Left lung (tissue), 10 donors: Measurements from ENCODE around the gene LRRC49. TPM values are rescaled to one million over a fixed set of nuclear protein-coding genes. Genes with fewer than 3 reads are reported as not detected.
"Not testable (repeated sequence)": the region's sequence is repeated elsewhere in the genome, so short reads cannot be mapped to it uniquely, and the experiment has no call there.

Experiments used
- ATAC-seq: fragments of 200-7000 bp; cut with Tn5 transposase; one replicate; pipeline ENCODE4 v1.9.1; 2020; ENCODE audit warnings: moderate library complexity
- DNase-seq, 4 donors: peaks; one replicate each; pipeline ENCODE4 v3.0.0-alpha.2; 2013 to 2020
- H3K27ac ChIP-seq, 2 donors: fragments of 200-600 bp; sonication (generic) in 1 of 2; one replicate each; pipeline versions ENCODE4 v1.5.0 to v1.8.0; 2020 to 2021
- H3K27me3 ChIP-seq, 2 donors: fragments of 200-600 bp; sonication (generic) in 1 of 2; one replicate each; pipeline versions ENCODE4 v1.5.0 to v1.8.0; 2020 to 2021
- H3K36me3 ChIP-seq, 2 donors: fragments of 200-600 bp; sonication (generic) in 1 of 2; one replicate each; pipeline versions ENCODE4 v1.5.0 to v1.8.0; 2020 to 2021
- H3K4me1 ChIP-seq, 2 donors: fragments of 200-600 bp; one replicate each; pipeline ENCODE4 v1.8.0; 2021
- H3K4me3 ChIP-seq, 2 donors: fragments of 200-600 bp; sonication (generic) in 1 of 2; one replicate each; pipeline versions ENCODE4 v1.5.0 to v1.8.0; 2020 to 2021; ENCODE audit warnings: mild to moderate bottlenecking in 1 of 2
- H3K9me3 ChIP-seq, 2 donors: fragments of 200-600 bp; sonication (generic) in 1 of 2; one replicate each; pipeline versions ENCODE4 v1.5.0 to v1.8.0; 2020 to 2021
- intact Hi-C, 2 donors: fragments of 100-400 bp; cut with DNase I; formaldehyde crosslinking; loops; one replicate each; pipeline versions ENCODE4 v1.11.2 to v1.14.2; 2022
- polyA plus RNA-seq, 6 donors: library from polyadenylated mRNA; unstranded; fragments of 120-200 nt; gene quantifications; one replicate each; pipeline ENCODE4 v1.2.1, GENCODE V29; 2013; ENCODE audit not compliant: insufficient read length in 6 of 6
- total RNA-seq, 2 donors: library from RNA; stranded (reverse); fragmentation: NEBNext Ultra II Directional; extraction: Animal tissue kit (Norgen Biotek cat#: 25700); gene quantifications; one replicate each; pipeline ENCODE4 v1.2.1, GENCODE V29; 2021
- TF ChIP-seq, protein P1 (sequence below), 2 donors: fragments of 200-600 bp; sonication (generic) in 1 of 2; IDR thresholded peaks; one replicate each; pipeline versions ENCODE4 v1.5.0 to v1.8.0; 2021; ENCODE audit warnings: antibody characterized with exemption in 2 of 2
- donor health status: DM: no; HTN: yes; CAD: no.
- donor health status: DM: no; HTN: no; CAD: no.

The LRRC49 gene
- total and polyA plus RNA-seq, 8 donors = 4.2 to 24.1 (median 19.4) TPM

DNA sequence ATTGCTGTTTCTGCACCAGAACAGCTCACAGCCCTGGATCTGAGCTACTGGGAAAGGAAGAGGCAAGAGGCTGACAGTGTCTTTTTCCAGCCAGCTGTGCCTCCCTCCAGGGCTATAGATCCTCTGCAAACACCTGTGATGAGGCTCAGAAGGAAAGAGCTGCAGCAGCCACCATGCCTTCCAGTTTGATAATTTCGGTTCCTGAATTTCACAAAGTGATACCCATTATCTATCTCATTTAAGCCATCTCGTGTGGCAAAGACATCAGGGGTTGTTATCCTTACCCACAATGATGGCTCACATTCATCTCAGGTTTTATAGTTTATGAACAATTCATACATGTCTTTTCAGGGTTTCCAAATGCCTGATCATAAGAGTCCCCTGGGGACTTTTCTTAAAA, 36.9 kb upstream of the LRRC49 start:
- intact Hi-C loops = no loop called here
- H3K27ac ChIP-seq = peak overlapping the region; percentile 43 to 67
- no peak for DNase-seq
- H3K27me3 ChIP-seq = peaks cover 21 to 50% of the 10 kb centered on the region in 2 donors
- H3K36me3 ChIP-seq = no peaks in the 10 kb centered on the region
- no peak for ATAC-seq
- no peak overlapping the region for H3K4me3 ChIP-seq
- TF ChIP-seq, protein P1, sequence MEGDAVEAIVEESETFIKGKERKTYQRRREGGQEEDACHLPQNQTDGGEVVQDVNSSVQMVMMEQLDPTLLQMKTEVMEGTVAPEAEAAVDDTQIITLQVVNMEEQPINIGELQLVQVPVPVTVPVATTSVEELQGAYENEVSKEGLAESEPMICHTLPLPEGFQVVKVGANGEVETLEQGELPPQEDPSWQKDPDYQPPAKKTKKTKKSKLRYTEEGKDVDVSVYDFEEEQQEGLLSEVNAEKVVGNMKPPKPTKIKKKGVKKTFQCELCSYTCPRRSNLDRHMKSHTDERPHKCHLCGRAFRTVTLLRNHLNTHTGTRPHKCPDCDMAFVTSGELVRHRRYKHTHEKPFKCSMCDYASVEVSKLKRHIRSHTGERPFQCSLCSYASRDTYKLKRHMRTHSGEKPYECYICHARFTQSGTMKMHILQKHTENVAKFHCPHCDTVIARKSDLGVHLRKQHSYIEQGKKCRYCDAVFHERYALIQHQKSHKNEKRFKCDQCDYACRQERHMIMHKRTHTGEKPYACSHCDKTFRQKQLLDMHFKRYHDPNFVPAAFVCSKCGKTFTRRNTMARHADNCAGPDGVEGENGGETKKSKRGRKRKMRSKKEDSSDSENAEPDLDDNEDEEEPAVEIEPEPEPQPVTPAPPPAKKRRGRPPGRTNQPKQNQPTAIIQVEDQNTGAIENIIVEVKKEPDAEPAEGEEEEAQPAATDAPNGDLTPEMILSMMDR (IDR thresholded peaks at IDR 0.05) = no peak
- no peaks in the 10 kb centered on the region for H3K9me3 ChIP-seq
- peaks cover 0 to 11% of the 10 kb centered on the region in 2 donors for H3K4me1 ChIP-seq

DNA sequence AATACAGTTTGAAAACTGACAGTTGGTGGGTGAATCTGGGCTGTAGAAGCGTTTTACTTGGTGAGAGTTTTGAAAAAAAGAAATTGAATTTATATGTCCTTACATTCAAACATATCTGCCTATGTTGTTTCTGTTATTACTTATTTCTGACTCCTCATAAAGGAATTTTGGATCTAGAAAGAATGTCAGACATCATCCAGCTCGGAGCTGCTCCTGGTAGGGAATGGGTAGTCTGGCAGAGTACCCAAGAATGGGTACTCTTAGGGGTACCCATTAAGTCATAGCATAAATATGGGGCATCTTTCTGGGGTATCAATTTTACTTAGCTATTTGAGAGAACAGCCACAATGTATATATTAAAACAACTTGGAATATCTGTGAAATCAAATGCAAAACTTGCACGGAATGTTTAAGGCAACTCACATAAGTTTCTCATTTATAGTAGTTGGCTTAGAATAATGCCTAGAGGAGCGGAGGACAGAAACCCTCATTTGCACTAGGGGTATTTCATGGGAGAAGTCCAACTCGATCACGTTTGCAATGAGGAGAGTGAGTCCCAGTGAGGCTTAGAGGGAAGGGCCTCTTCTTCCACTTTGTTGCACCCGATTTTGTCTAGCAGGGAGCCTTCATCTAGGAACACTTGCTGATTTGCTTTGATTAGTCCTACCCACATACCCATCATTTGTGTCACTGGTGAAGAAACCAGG, 36.3 kb upstream of the LRRC49 start:
- intact Hi-C loops = no loop called here
- Histone ChIP-seq H3K27me3 (peaks cover 21 to 49% of the 10 kb centered on the region in 2 donors), H3K27ac (peak overlapping the region; percentile 43 to 67), H3K4me3 (no peak overlapping the region), H3K9me3 (no peaks in the 10 kb centered on the region), H3K4me1 (peaks cover 0 to 11% of the 10 kb centered on the region in 2 donors), H3K36me3 (no peaks in the 10 kb centered on the region)
- DNase-seq = no peak
- TF ChIP-seq, protein P1 (IDR thresholded peaks at IDR 0.05) = no peak
- no peak for ATAC-seq

DNA sequence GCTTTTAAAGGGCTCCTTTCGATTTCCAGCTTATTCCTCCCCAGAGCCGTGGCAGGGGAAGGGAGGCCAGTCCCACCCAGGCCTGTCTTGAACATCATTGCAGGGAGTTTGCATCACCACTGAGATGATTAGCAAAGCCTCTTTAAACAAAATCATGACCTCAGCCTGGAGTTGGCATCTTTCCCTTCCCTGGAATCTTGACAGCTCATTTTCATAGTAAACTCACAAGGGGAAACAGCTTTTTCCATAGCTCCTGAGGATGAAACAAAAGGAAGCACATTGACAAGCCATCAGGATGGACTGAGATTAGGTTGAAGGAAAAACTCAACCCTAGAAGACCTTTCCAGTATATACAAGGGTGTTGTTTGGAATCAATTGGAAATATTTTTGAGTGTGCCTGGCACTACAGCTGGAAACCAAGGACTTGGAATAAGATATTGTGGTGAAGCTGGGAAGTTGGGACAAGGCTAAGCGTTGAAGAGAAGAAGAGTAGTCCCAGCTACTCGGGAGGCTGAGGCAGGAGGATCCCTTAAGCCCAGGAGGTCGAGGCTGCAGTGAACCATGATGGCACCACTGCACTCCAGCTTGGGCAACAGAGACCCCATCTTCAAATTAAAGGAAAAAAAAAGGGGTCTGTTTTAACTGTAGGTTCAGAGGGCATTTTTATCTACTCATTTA, 35.6 kb upstream of the LRRC49 start:
- Histone ChIP-seq H3K36me3 (no peaks in the 10 kb centered on the region), H3K4me1 (peaks cover 0 to 11% of the 10 kb centered on the region in 2 donors), H3K4me3 (no peak overlapping the region), H3K27ac (peak overlapping the region; percentile 53 to 67), H3K27me3 (peaks cover 21 to 42% of the 10 kb centered on the region in 2 donors), H3K9me3 (no peaks in the 10 kb centered on the region)
- TF ChIP-seq, protein P1 (IDR thresholded peaks at IDR 0.05) = no peak
- ATAC-seq (peak; percentile 54), DNase-seq (peak in 3 of 4 donors; percentile 46 to 94 (median 90))
- intact Hi-C loops = no loop called here

DNA sequence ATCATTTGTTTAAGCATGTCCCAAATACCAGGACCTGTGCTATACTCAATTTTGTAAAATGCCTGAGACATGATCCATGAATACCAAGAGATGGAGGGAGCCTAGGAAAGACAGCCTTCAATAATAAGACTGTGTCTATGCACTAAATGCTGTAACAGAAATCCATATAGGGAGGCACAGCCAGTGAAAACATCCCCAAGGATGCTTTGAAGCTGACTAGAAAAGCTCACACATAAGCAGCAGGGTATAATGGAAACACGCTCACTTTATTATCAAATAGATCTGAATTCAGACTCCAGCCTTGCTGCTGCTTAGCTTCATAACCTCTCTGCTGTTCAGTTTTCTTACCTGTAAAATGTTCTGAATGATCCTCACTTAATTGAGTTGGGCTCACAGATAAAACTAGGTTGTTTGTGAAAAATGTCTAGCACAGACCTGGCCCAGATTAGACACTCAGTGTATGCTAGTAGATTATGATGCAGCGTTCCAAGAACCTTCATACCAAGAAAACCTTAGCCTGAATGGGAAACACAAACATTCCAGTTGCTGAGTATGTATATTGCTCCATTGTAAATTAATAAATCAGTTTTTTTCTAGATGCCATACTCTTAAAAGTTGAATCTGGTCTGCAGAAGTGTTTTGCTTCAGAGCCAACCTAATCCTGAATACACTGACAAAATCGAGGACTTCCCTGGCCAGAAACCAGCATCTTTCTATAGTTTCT, 34.9 kb upstream of the LRRC49 start:
- TF ChIP-seq, protein P1 (IDR thresholded peaks at IDR 0.05) = no peak
- Histone ChIP-seq H3K4me1 (peaks cover 0 to 11% of the 10 kb centered on the region in 2 donors), H3K27me3 (peaks cover 16 to 35% of the 10 kb centered on the region in 2 donors), H3K9me3 (no peaks in the 10 kb centered on the region), H3K27ac (peak overlapping the region in 1 of 2 donors; percentile 67), H3K4me3 (no peak overlapping the region), H3K36me3 (no peaks in the 10 kb centered on the region)
- intact Hi-C loops = no loop called here
- no peak for DNase-seq
- ATAC-seq = no peak

DNA sequence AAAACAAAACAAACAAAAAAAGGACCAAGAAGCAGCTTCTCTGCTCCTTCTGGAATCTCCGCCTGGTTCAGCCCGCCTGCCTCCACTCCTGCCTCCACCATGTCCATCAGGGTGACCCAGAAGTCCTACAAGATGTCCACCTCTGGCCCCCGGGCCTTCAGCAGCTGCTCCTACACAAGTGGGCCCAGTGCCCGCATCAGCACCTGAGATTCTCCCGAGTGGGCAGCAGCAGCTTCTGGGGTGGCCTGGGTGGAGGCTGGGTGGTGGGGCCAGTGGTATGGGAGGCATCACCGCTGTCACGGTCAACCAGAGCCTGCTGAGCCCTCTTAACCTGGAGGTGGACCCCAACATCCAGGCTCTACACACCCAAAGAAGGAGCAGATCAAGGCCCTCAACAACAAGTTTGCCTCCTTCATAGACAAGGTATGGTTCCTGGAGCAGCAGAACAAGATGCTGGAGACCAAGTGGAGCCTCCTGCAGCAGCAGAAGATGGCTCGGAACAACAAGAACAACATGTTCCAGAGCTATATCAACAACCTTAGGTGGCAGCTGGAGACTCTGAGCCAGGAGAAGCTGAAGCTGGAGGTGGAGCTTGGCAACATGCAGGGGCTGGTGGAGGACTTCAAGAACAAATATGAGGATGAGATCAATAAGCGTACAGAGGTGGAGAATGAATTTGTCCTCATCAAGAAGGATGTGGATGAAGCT, 33.9 kb upstream of the LRRC49 start:
- H3K9me3 ChIP-seq, H3K4me1 ChIP-seq, ATAC-seq, H3K36me3 ChIP-seq, intact Hi-C loops, H3K4me3 ChIP-seq, H3K27ac ChIP-seq, DNase-seq: not testable (repeated sequence)
- H3K27me3 ChIP-seq = peaks cover 9 to 24% of the 10 kb centered on the region in 2 donors
